Transverse colon (tissue), 4 donors: ENCODE data around the gene ZCCHC3. TPM values are rescaled to one million over a fixed set of nuclear protein-coding genes. Genes with fewer than 3 reads are reported as not detected.

Experiments
- DNase-seq: peaks from one replicate; pipeline ENCODE4 v3.0.0-alpha.2; 2019
- H3K27ac ChIP-seq, 4 donors: fragments of 200-600 bp; sonication (generic); 2 replicates each; pipeline ENCODE4 v1.5.1; 2016 to 2018; ENCODE audit warnings: inconsistent platforms in 4 of 4
- H3K27me3 ChIP-seq: fragments of 200-600 bp; sonication (generic); 2 replicates; pipeline ENCODE4 v1.5.1; 2017; ENCODE audit warnings: inconsistent platforms
- H3K36me3 ChIP-seq, 4 donors: fragments of 200-600 bp; sonication (generic); 2 replicates each; pipeline ENCODE4 v1.5.1; 2017 to 2019; ENCODE audit warnings: inconsistent platforms in 4 of 4
- H3K4me1 ChIP-seq, 4 donors: fragments of 200-600 bp; sonication (generic); 2 replicates each; pipeline ENCODE4 v1.5.1; 2017 to 2020; ENCODE audit warnings: inconsistent platforms in 4 of 4
- H3K4me3 ChIP-seq, 4 donors: fragments of 200-600 bp; sonication (generic); 1 replicate in 1 of 4; 2 replicates in 3 of 4; pipeline versions ENCODE4 v1.5.1 to v1.6.1; 2017 to 2019; ENCODE audit warnings: inconsistent platforms in 4 of 4
- H3K9me3 ChIP-seq, 2 donors: fragments of 200-600 bp; sonication (generic); 2 replicates each; pipeline ENCODE4 v1.5.1; 2017 to 2019; ENCODE audit warnings: inconsistent platforms in 2 of 2
- CTCF ChIP-seq, 5 experiments: fragments of 200-600 bp in 3 of 5; fragments of 450-650 bp in 2 of 5; sonication (generic) in 3 of 5; IDR thresholded peaks; 1 replicate in 2 of 5; 2 replicates in 3 of 5; pipeline ENCODE4 v1.5.1; 2016 to 2017; ENCODE audit warnings: antibody characterized with exemption in 5 of 5, inconsistent platforms in 3 of 5, mild to moderate bottlenecking in 2 of 5, moderate library complexity in 1 of 5
- EP300 ChIP-seq: sonication (generic); formaldehyde crosslinking; IDR thresholded peaks from one replicate; pipeline ENCODE4 v1.6.1; 2017; ENCODE audit warnings: antibody characterized with exemption, low read depth
- POLR2A ChIP-seq: fragments of 450-650 bp; IDR thresholded peaks from one replicate; pipeline ENCODE4 v1.6.1; 2016; ENCODE audit warnings: antibody characterized with exemption, mild to moderate bottlenecking, moderate library complexity
- POLR2AphosphoS5 ChIP-seq, 3 donors: sonication (generic); formaldehyde crosslinking; IDR thresholded peaks; one replicate each; pipeline ENCODE4 v1.6.1; 2016; ENCODE audit warnings: antibody characterized with exemption in 3 of 3
- WGBS, 2 donors: methylation state at CpG; one replicate each; pipeline ENCODE4 v1.1.5; 2018; ENCODE audit warnings: low coverage in 1 of 2; 5-methylcytosine and 5-hydroxymethylcytosine counted together
- in situ Hi-C, 4 donors: fragments of 200-750 bp; cut with MboI; loops; one replicate each; pipeline versions ENCODE4 v1.15.0 to v1.15.1; 2017; ENCODE audit warnings: low sequenced_read_pairs in 3 of 4, low pct_ligation_motif_present in 1 of 4, low pct_unique_long_range_greater_than_20kb in 1 of 4
- intact Hi-C: fragments of 100-400 bp; cut with DNase I; formaldehyde crosslinking; loops from one replicate; pipeline ENCODE4 v1.15.1; 2023; ENCODE audit warnings: low total_unique reads
- total RNA-seq, 4 donors: library from RNA; depleted of rRNA; stranded (reverse); fragments of >200 nt; gene quantifications; one replicate each; pipeline ENCODE4 v1.1.0, GENCODE V29; 2016

ZCCHC3 gene
- total RNA-seq, 4 donors from 2014 or later: 6.6 to 16.0 (median 10.1) TPM

- no peak for DNase-seq
- Histone ChIP-seq H3K4me1 (no peaks in the 10 kb centered on the region), H3K9me3 (no peaks in the 10 kb centered on the region), H3K4me3 (no peak overlapping the region), H3K27me3 (no peaks in the 10 kb centered on the region), H3K36me3 (peaks cover 0 to 12% (median 2%) of the 10 kb centered on the region in 4 donors), H3K27ac (no peak overlapping the region)
- in situ Hi-C loops (no loop called here), intact Hi-C loops (loop anchor here (10.0 kb wide), 1 partner anchor 48 kb away; the partner anchor contains the start of gene SOX12)
- TF ChIP-seq EP300 (no peak), CTCF (IDR thresholded peaks at IDR 0.05) (no peak), POLR2A (no peak)
- 80 to 91% methylated on average over 2 to 12 of the region's 12 CpGs for WGBS, 2 donors
Measured at GRCh38 chr20:276620-277495, 20.5 kb upstream of the ZCCHC3 start.

DNA sequence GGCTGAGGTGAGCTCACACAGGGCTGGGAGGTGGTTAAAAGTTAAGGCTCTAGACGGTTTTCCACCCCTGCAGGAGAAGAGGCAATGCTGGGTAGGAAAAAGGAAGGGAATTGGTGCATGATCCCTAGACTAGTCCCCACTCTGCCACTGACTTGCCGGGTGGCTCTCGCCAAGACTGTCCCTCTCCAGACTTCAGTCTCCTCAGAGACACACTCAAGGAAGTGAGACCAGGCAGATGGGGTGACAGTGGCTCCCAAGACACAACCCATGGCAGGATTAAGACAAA is 19.9 kb upstream of the ZCCHC3 start:
- H3K36me3 ChIP-seq: peaks cover 0 to 12% (median 2%) of the 10 kb centered on the region in 4 donors

DNA sequence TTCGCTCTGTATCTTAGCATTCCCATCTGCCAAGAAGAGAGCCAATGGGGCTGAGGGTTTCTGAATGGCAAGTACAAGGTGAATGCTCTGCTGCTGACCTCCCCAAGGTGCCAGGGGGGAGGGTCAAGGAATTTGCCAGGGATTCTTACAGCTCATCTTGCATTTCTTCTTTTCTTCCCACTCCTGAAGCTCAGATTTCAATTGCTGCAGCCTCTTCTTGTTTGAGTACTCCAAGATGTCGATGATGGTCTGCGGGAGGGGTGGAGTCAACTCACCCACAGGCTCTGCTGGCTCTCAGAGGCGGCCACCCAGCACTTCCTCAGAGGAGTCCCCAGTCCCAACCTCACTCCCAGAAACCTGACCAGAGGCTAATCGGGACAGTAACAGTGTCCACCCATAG is 19.2 kb upstream of the ZCCHC3 start:
- WGBS, 2 donors: 78% methylated on average over 5 of the region's 5 CpGs; no CpG with 5 or more reads in 1 of the 2 donors
- Histone ChIP-seq H3K27ac (no peak overlapping the region), H3K27me3 (no peaks in the 10 kb centered on the region), H3K4me3 (no peak overlapping the region), H3K4me1 (no peaks in the 10 kb centered on the region), H3K36me3 (peaks cover 0 to 12% (median 2%) of the 10 kb centered on the region in 4 donors), H3K9me3 (no peaks in the 10 kb centered on the region)
- TF ChIP-seq POLR2A (no peak), POLR2AphosphoS5 (IDR thresholded peaks at IDR 0.05) (no peak), EP300 (no peak), CTCF (IDR thresholded peaks at IDR 0.05) (no peak)
- in situ Hi-C loops: no loop called here
- intact Hi-C loops: loop anchor here (10.0 kb wide), 1 partner anchor 47 kb away; the partner anchor contains the start of gene SOX12
- no peak for DNase-seq

More for the DNA sequence above, 19.9 kb upstream of the ZCCHC3 start:
- in situ Hi-C loops: no loop called here
- no peak for DNase-seq
- no peak overlapping the region for H3K4me3 ChIP-seq
- WGBS, 2 donors: 77% methylated on average over 2 of the region's 3 CpGs; no CpG with 5 or more reads in 1 of the 2 donors
- H3K9me3 ChIP-seq: no peaks in the 10 kb centered on the region
- intact Hi-C loops: loop anchor here (10.0 kb wide), 1 partner anchor 47 kb away; the partner anchor contains the start of gene SOX12
- H3K27ac ChIP-seq: no peak overlapping the region
- H3K4me1 ChIP-seq: no peaks in the 10 kb centered on the region
- TF ChIP-seq POLR2A (no peak), EP300 (no peak), POLR2AphosphoS5 (IDR thresholded peaks at IDR 0.05) (no peak), CTCF (IDR thresholded peaks at IDR 0.05) (no peak)
- H3K27me3 ChIP-seq: no peaks in the 10 kb centered on the region

- H3K9me3 ChIP-seq: no peaks in the 10 kb centered on the region
- H3K36me3 ChIP-seq: peaks cover 0 to 12% (median 2%) of the 10 kb centered on the region in 4 donors
- no peak overlapping the region for H3K27ac ChIP-seq
- H3K4me1 ChIP-seq: no peaks in the 10 kb centered on the region
- no peak for TF ChIP-seq EP300
- TF ChIP-seq POLR2AphosphoS5 (IDR thresholded peaks at IDR 0.05): no peak
- TF ChIP-seq CTCF (IDR thresholded peaks at IDR 0.05): no peak
- TF ChIP-seq POLR2A: no peak
- H3K27me3 ChIP-seq: no peaks in the 10 kb centered on the region
- no peak overlapping the region for H3K4me3 ChIP-seq
- DNase-seq: no peak
- in situ Hi-C loops: no loop called here
- WGBS, 2 donors: 80 to 85% methylated on average over 8 to 70 of the region's 88 CpGs
- intact Hi-C loops: loop anchor here (10.0 kb wide), 1 partner anchor 46 kb away; the partner anchor contains the start of gene SOX12
Measured at GRCh38 chr20:278607-279571, 18.5 kb upstream of the ZCCHC3 start.
